PFSK-1 (cell line): ENCODE data around the gene ZP2.

Experiments used
- FOXP2 ChIP-seq: optimal IDR thresholded peaks from 2 replicates; pipeline ENCODE3; 2011; ENCODE audit warnings: borderline replicate concordance, control low read depth, inconsistent platforms; ENCODE audit not compliant: insufficient read depth; ENCODE audit errors: extremely low read length, extremely low read depth
- POLR2AphosphoS5 ChIP-seq: IDR thresholded peaks from 2 replicates; pipeline ENCODE4 v1.6.1; 2012; ENCODE audit warnings: low read depth, mild to moderate bottlenecking, control low read depth, low read length, moderate library complexity
- SIN3A ChIP-seq: IDR thresholded peaks from 2 replicates; pipeline ENCODE4 v1.6.1; 2012; ENCODE audit warnings: mild to moderate bottlenecking, low read length, moderate library complexity, borderline replicate concordance; ENCODE audit not compliant: insufficient read depth
- TAF1 ChIP-seq: IDR thresholded peaks from 2 replicates; pipeline ENCODE4 v1.6.1; 2012; ENCODE audit warnings: low read length, control low read depth, borderline replicate concordance; ENCODE audit not compliant: insufficient read depth
- TF ChIP-seq, protein P1 (sequence below), 2 experiments: IDR thresholded peaks; 2 replicates each; pipeline versions ENCODE4 v1.6.1 to v1.8.0; 2011 to 2012; ENCODE audit warnings: low read depth in 2 of 2, low read length in 2 of 2, control low read depth in 1 of 2, inconsistent platforms in 1 of 2, mild to moderate bottlenecking in 1 of 2, moderate library complexity in 1 of 2; ENCODE audit not compliant: insufficient read depth in 1 of 2

DNA sequence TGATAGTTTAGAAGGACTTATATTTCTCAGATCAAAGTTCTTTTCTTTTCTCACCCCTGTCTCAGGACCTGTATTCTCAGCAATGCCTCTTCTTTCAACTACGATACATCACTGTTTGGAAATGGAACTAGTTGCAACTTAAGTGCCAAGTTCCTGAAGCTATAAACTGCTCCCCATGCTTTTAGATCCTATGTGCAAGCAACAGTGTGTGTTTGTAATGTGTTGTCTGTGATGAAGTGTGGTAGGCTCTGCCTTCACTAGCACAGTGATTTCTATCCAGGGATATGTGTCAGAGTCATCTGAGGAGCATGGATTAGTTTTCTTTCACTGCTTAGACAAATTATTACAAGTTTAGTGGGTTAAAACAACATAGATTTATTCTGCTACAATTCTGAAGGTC, 18.4 kb downstream of the ZP2 start:
- TF ChIP-seq TAF1 (no peak), POLR2AphosphoS5 (no peak), SIN3A (no peak), FOXP2 (no peak)
- TF ChIP-seq, protein P1, sequence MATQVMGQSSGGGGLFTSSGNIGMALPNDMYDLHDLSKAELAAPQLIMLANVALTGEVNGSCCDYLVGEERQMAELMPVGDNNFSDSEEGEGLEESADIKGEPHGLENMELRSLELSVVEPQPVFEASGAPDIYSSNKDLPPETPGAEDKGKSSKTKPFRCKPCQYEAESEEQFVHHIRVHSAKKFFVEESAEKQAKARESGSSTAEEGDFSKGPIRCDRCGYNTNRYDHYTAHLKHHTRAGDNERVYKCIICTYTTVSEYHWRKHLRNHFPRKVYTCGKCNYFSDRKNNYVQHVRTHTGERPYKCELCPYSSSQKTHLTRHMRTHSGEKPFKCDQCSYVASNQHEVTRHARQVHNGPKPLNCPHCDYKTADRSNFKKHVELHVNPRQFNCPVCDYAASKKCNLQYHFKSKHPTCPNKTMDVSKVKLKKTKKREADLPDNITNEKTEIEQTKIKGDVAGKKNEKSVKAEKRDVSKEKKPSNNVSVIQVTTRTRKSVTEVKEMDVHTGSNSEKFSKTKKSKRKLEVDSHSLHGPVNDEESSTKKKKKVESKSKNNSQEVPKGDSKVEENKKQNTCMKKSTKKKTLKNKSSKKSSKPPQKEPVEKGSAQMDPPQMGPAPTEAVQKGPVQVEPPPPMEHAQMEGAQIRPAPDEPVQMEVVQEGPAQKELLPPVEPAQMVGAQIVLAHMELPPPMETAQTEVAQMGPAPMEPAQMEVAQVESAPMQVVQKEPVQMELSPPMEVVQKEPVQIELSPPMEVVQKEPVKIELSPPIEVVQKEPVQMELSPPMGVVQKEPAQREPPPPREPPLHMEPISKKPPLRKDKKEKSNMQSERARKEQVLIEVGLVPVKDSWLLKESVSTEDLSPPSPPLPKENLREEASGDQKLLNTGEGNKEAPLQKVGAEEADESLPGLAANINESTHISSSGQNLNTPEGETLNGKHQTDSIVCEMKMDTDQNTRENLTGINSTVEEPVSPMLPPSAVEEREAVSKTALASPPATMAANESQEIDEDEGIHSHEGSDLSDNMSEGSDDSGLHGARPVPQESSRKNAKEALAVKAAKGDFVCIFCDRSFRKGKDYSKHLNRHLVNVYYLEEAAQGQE (IDR thresholded peaks at IDR 0.05; ENCODE audit: insufficient read depth in 1 of 2, low read depth in 2 of 2, low read length in 2 of 2): no peak
